ENCODE measurements around the gene LZIC.

LZIC gene

GRCh38 chr1:9886092-9886742 lies 57.0 kb downstream of the LZIC start:
- no peak for DNase-seq (ENCODE audit: low read depth)

- DNase-seq (ENCODE audit: low read depth), result no peak
These were observed 58.4 kb downstream of the LZIC start for GRCh38 chr1:9884805-9885204.

- DNase-seq (ENCODE audit: low read depth), result no peak
These were observed 59.4 kb downstream of the LZIC start for GRCh38 chr1:9883585-9884449.

- DNase-seq (ENCODE audit: low read depth), result no peak
These were observed 60.3 kb downstream of the LZIC start for GRCh38 chr1:9882945-9883303.

- DNase-seq (ENCODE audit: low read depth), result no peak
These were observed 60.8 kb downstream of the LZIC start for GRCh38 chr1:9882296-9882944.

- no peak for DNase-seq (ENCODE audit: low read depth)
These were observed 61.3 kb downstream of the LZIC start for GRCh38 chr1:9881838-9882249.
